Ishikawa (cell line): ENCODE data around the gene ST14.

Experiments used
- CEBPB ChIP-seq: IDR thresholded peaks from 2 replicates; pipeline ENCODE4 v1.6.1; 2012
- CREB1 ChIP-seq: IDR thresholded peaks from 2 replicates; pipeline ENCODE4 v1.6.1; 2012; ENCODE audit warnings: low read depth
- EGR1 ChIP-seq: IDR thresholded peaks from 2 replicates; pipeline ENCODE4 v1.6.1; 2012
- EP300 ChIP-seq: IDR thresholded peaks from 2 replicates; pipeline ENCODE4 v1.6.1; 2012; ENCODE audit warnings: borderline replicate concordance
- FOXM1 ChIP-seq: IDR thresholded peaks from 2 replicates; pipeline ENCODE4 v1.6.1; 2012; ENCODE audit warnings: low read depth, borderline replicate concordance
- NFIC ChIP-seq: IDR thresholded peaks from 2 replicates; pipeline ENCODE4 v1.6.1; 2012
- RAD21 ChIP-seq: IDR thresholded peaks from 2 replicates; pipeline ENCODE4 v1.6.1; 2012; ENCODE audit warnings: low read depth
- REST ChIP-seq: IDR thresholded peaks from 2 replicates; pipeline ENCODE4 v1.6.1; 2012; ENCODE audit warnings: low read depth, mild to moderate bottlenecking
- TAF1 ChIP-seq: IDR thresholded peaks from 2 replicates; pipeline ENCODE4 v1.6.1; 2012; ENCODE audit warnings: low read depth, mild to moderate bottlenecking
- TCF12 ChIP-seq: IDR thresholded peaks from 2 replicates; pipeline ENCODE4 v1.6.1; 2012; ENCODE audit warnings: low read depth
- TEAD4 ChIP-seq: IDR thresholded peaks from 2 replicates; pipeline ENCODE4 v1.6.1; 2012
- USF1 ChIP-seq: IDR thresholded peaks from 2 replicates; pipeline ENCODE4 v1.6.1; 2012
- YY1 ChIP-seq: IDR thresholded peaks from 2 replicates; pipeline ENCODE4 v1.6.1; 2012; ENCODE audit warnings: low read depth
- ZBTB7A ChIP-seq: IDR thresholded peaks from 2 replicates; pipeline ENCODE4 v1.6.1; 2012; ENCODE audit warnings: low read depth
- TF ChIP-seq, protein P1 (sequence below): IDR thresholded peaks from 2 replicates; pipeline ENCODE4 v1.6.1; 2012

The ST14 gene

DNA sequence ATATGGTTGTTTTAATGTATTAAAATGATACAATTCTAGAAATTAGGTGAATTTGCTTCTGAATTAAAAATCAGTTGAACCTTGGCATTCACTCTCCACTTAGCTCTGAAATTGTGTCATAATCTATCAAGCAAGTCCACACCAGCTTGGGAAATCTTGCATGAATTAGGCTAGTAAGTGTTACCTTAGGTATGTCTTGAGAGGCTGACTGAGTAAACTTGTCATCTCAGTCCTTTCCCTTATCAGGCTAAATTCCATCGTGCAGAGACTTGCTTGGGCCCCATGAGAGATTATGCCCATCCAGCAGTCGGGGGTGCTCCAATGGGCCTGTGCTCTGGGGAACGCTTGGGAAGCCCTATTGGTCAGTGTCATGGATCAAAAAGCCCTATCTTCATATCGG is 33.9 kb upstream of the ST14 start:
- TF ChIP-seq RAD21 (no peak), TCF12 (no peak), EP300 (no peak), CEBPB (no peak), YY1 (no peak), TAF1 (no peak), USF1 (no peak), EGR1 (no peak), NFIC (no peak), FOXM1 (no peak), CREB1 (no peak), REST (no peak), TEAD4 (no peak)
- TF ChIP-seq, protein P1, sequence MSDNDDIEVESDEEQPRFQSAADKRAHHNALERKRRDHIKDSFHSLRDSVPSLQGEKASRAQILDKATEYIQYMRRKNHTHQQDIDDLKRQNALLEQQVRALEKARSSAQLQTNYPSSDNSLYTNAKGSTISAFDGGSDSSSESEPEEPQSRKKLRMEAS: no peak

- no peak for TF ChIP-seq NFIC
- TF ChIP-seq YY1: no peak
- TF ChIP-seq RAD21: no peak
- TF ChIP-seq EGR1: no peak
- no peak for TF ChIP-seq FOXM1
- no peak for TF ChIP-seq CEBPB
- no peak for TF ChIP-seq CREB1
- no peak for TF ChIP-seq USF1
- TF ChIP-seq, protein P1: no peak
- TF ChIP-seq EP300: no peak
- TF ChIP-seq ZBTB7A: no peak
Observed at GRCh38 chr11:130126516-130126915, 33.1 kb upstream of the ST14 start.

DNA sequence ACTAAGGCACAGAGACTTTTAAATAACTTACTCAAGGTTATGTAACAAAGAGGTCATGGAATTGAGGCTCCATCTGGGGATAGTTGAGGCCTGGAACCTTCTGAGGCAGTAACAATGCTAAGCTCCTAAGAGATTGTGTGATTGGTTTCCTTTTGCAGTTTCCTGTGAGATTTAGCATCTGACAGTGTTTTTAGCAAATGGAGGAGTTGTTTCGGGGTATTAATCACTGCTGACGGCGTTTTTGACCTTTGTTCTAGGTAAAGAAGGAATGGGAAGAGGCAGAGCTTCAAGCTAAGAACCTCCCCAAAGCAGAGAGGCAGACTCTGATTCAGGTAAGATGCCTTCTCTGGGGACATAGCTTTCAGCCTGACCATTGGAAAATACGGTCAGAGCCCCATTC is 32.1 kb upstream of the ST14 start:
- TF ChIP-seq, protein P1: no peak
- no peak for TF ChIP-seq RAD21
- no peak for TF ChIP-seq CEBPB
- no peak for TF ChIP-seq ZBTB7A
- no peak for TF ChIP-seq USF1
- no peak for TF ChIP-seq NFIC
- TF ChIP-seq EP300: no peak
- TF ChIP-seq TCF12: no peak
- no peak for TF ChIP-seq YY1
- no peak for TF ChIP-seq REST
- no peak for TF ChIP-seq TEAD4
- no peak for TF ChIP-seq EGR1
- no peak for TF ChIP-seq FOXM1
- no peak for TF ChIP-seq TAF1

- TF ChIP-seq YY1 (no peak), CREB1 (no peak), REST (no peak), EGR1 (no peak), RAD21 (no peak), NFIC (no peak), CEBPB (no peak), FOXM1 (no peak), USF1 (no peak), TAF1 (no peak), TEAD4 (no peak), TCF12 (no peak), EP300 (no peak), ZBTB7A (no peak)
- TF ChIP-seq, protein P1: no peak
Observed at GRCh38 chr11:130128626-130129025, 31.0 kb upstream of the ST14 start.
